MV-4-11 (cell line): ENCODE measurements around the gene PPP1R27.

ENCODE experiments used
- DNase-seq: peaks from one replicate; lab custom pipeline; 2025; lab: John Stamatoyannopoulos, UW

Gene PPP1R27

GRCh38 chr17:81821147-81821546 lies 13.7 kb downstream of the PPP1R27 start:
- no peak for DNase-seq

- no peak for DNase-seq
These were observed 15.1 kb downstream of the PPP1R27 start for GRCh38 chr17:81819708-81820107.

- no peak for DNase-seq
These were observed 17.1 kb downstream of the PPP1R27 start for GRCh38 chr17:81817758-81818147.

- no peak for DNase-seq
These were observed 19.2 kb downstream of the PPP1R27 start for GRCh38 chr17:81815646-81815986.

GRCh38 chr17:81814748-81815645 lies 19.9 kb downstream of the PPP1R27 start:
- no peak for DNase-seq

- no peak for DNase-seq
These were observed 20.8 kb downstream of the PPP1R27 start for GRCh38 chr17:81813861-81814683.

- no peak for DNase-seq
These were observed 21.5 kb downstream of the PPP1R27 start for GRCh38 chr17:81813371-81813684.

- DNase-seq = no peak
These were observed 22.1 kb downstream of the PPP1R27 start for GRCh38 chr17:81812571-81813370.

GRCh38 chr17:81811705-81812570 lies 22.9 kb downstream of the PPP1R27 start:
- DNase-seq = no peak

- no peak for DNase-seq
These were observed 23.8 kb downstream of the PPP1R27 start for GRCh38 chr17:81810892-81811704.

GRCh38 chr17:81810476-81810875 lies 24.4 kb downstream of the PPP1R27 start:
- DNase-seq = no peak

- no peak for DNase-seq
These were observed 25.3 kb downstream of the PPP1R27 start for GRCh38 chr17:81809556-81809998.

GRCh38 chr17:81808778-81809555 lies 25.9 kb downstream of the PPP1R27 start:
- DNase-seq = no peak

GRCh38 chr17:81807839-81808238 lies 27.0 kb downstream of the PPP1R27 start:
- no peak for DNase-seq

- DNase-seq = no peak
These were observed 27.6 kb downstream of the PPP1R27 start for GRCh38 chr17:81807210-81807719.

GRCh38 chr17:81806461-81807209 lies 28.2 kb downstream of the PPP1R27 start:
- no peak for DNase-seq

- DNase-seq = no peak
These were observed 29.0 kb downstream of the PPP1R27 start for GRCh38 chr17:81805707-81806460.
